ENCODE data around the gene FAM43B.

The FAM43B gene

GRCh38 chr1:20593756-20594155, 41.4 kb downstream of the FAM43B start:
- no peak for DNase-seq

GRCh38 chr1:20594746-20595145, 42.4 kb downstream of the FAM43B start:
- DNase-seq, result no peak

- no peak for DNase-seq
Observed at GRCh38 chr1:20596106-20596505, 43.7 kb downstream of the FAM43B start.

- no peak for DNase-seq
Observed at GRCh38 chr1:20597650-20598049, 45.3 kb downstream of the FAM43B start.

GRCh38 chr1:20600156-20600555, 47.8 kb downstream of the FAM43B start:
- no peak for DNase-seq

- DNase-seq, result no peak
Observed at GRCh38 chr1:20601129-20601825, 48.9 kb downstream of the FAM43B start.

- DNase-seq, result no peak
Observed at GRCh38 chr1:20602851-20603450, 50.6 kb downstream of the FAM43B start.

GRCh38 chr1:20603504-20604464, 51.4 kb downstream of the FAM43B start:
- DNase-seq, result no peak
